Ovary (tissue), 3 donors: ENCODE data around the gene IFT74.

Source experiments
- EP300 ChIP-seq: sonication (generic); formaldehyde crosslinking; IDR thresholded peaks from one replicate; pipeline ENCODE4 v1.6.1; 2017; ENCODE audit warnings: antibody characterized with exemption
- POLR2A ChIP-seq: fragments of 450-650 bp; IDR thresholded peaks from one replicate; pipeline ENCODE4 v1.6.1; 2017; ENCODE audit warnings: antibody characterized with exemption, mild to moderate bottlenecking, moderate library complexity
- TF ChIP-seq, protein P1 (sequence below), 3 donors: fragments of 450-650 bp in 2 of 3; fragments of 200-600 bp in 1 of 3; IDR thresholded peaks; one replicate each; pipeline versions ENCODE4 v1.5.1 to v1.8.0; 2016 to 2022; ENCODE audit warnings: antibody characterized with exemption in 3 of 3, mild to moderate bottlenecking in 1 of 3
- donor health status: DM: no; HTN: no; CAD: no.

DNA sequence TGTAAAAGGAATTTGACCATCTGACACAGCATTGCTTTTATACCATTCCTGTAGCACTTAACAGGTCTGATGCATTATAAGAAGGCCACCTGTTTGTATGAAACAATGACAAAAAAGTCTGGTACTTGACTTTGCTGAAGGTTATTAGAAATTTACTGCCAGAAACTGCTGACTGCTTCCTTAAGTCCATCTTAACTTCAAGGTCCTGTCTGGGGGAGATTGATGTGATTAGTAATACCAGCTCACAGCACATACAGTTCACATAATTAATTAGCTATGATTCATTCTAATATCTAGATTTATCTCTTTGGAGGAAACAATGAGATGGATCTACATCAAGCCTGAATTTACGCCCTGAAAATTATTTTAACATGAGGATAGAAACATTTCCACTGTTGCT, 103.2 kb downstream of the IFT74 start:
- TF ChIP-seq, protein P1, sequence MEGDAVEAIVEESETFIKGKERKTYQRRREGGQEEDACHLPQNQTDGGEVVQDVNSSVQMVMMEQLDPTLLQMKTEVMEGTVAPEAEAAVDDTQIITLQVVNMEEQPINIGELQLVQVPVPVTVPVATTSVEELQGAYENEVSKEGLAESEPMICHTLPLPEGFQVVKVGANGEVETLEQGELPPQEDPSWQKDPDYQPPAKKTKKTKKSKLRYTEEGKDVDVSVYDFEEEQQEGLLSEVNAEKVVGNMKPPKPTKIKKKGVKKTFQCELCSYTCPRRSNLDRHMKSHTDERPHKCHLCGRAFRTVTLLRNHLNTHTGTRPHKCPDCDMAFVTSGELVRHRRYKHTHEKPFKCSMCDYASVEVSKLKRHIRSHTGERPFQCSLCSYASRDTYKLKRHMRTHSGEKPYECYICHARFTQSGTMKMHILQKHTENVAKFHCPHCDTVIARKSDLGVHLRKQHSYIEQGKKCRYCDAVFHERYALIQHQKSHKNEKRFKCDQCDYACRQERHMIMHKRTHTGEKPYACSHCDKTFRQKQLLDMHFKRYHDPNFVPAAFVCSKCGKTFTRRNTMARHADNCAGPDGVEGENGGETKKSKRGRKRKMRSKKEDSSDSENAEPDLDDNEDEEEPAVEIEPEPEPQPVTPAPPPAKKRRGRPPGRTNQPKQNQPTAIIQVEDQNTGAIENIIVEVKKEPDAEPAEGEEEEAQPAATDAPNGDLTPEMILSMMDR (IDR thresholded peaks at IDR 0.05) = no peak
- no peak for TF ChIP-seq POLR2A
- no peak for TF ChIP-seq EP300
